Caco-2 (cell line): ENCODE results near the gene OR51E2. TPM values are rescaled to one million over a fixed set of nuclear protein-coding genes. Genes with fewer than 3 reads are reported as not detected.

ENCODE experiments used
- BruUV-seq: library from RNA; stranded (reverse); fragments of 400-500 nt; replicated peaks from 2 replicates; lab custom pipeline; 2021; lab: Mats Ljungman, UMichigan
- CTCF ChIA-PET: fragments of 300-600 bp; sonication (Branson Sonifier 250); formaldehyde crosslinking; loops from one replicate; lab custom pipeline; 2022; ENCODE audit warnings: antibody characterized with exemption; lab: Charles Lee
- POLR2A ChIA-PET: fragments of 300-600 bp; sonication (Branson Sonifier 250); formaldehyde crosslinking; loops from one replicate; lab custom pipeline; 2022; ENCODE audit warnings: antibody characterized with exemption; lab: Charles Lee
- DNase-seq, 2 experiments: peaks; one replicate each; pipeline versions ENCODE4 v3.0.0 to v3.0.0-alpha.2; 2020 to 2022
- H3K27me3 ChIP-seq: replicated peaks from 2 replicates; pipeline ENCODE4 v1.6.0; 2011; ENCODE audit warnings: low read length; ENCODE audit not compliant: control insufficient read depth, insufficient read depth
- H3K36me3 ChIP-seq: 2 replicates; pipeline ENCODE4 v1.5.1; 2011; ENCODE audit warnings: low read length; ENCODE audit not compliant: control insufficient read depth, insufficient read depth
- H3K4me1 ChIP-seq: fragments of 250-450 bp; sonication (Bioruptor Pico); 2 replicates; pipeline ENCODE4 v1.5.1; 2020; ENCODE audit warnings: mild to moderate bottlenecking
- H3K4me3 ChIP-seq: 2 replicates; pipeline ENCODE4 v1.5.1; 2011; ENCODE audit warnings: low read depth, mild to moderate bottlenecking, control low read depth, low read length
- H3K9me3 ChIP-seq: fragments of 250-450 bp; sonication (Bioruptor Pico); 2 replicates; pipeline ENCODE4 v1.5.1; 2020; ENCODE audit warnings: mild to moderate bottlenecking, moderate library complexity
- H3K27ac Mint-ChIP-seq: one replicate; pipeline ENCODE4 v1.8.0; 2022; ENCODE audit warnings: mixed read lengths; ENCODE audit not compliant: unreplicated experiment
- H3K27me3 Mint-ChIP-seq: one replicate; pipeline ENCODE4 v1.8.0; 2022; ENCODE audit warnings: mixed read lengths; ENCODE audit not compliant: insufficient read depth, unreplicated experiment
- H3K36me3 Mint-ChIP-seq: one replicate; pipeline ENCODE4 v1.8.0; 2022; ENCODE audit warnings: mild to moderate bottlenecking, mixed read lengths; ENCODE audit not compliant: insufficient read depth, unreplicated experiment
- H3K4me1 Mint-ChIP-seq: one replicate; pipeline ENCODE4 v1.8.0; 2022; ENCODE audit warnings: low read depth, mixed read lengths; ENCODE audit not compliant: unreplicated experiment
- H3K4me3 Mint-ChIP-seq: one replicate; pipeline ENCODE4 v1.8.0; 2022; ENCODE audit warnings: mild to moderate bottlenecking, moderate library complexity, mixed read lengths; ENCODE audit not compliant: unreplicated experiment
- H3K9me3 Mint-ChIP-seq: one replicate; pipeline ENCODE4 v1.8.0; 2022; ENCODE audit warnings: mixed read lengths; ENCODE audit not compliant: unreplicated experiment
- CTCF ChIP-seq, 2 experiments: fragments of 200-600 bp in 1 of 2; IDR thresholded peaks; 1 replicate in 1 of 2; 2 replicates in 1 of 2; pipeline versions ENCODE4 v1.5.1 to v1.8.0; 2011 to 2022; ENCODE audit warnings: antibody characterized with exemption in 1 of 2, control low read depth in 1 of 2, inconsistent platforms in 1 of 2, low read depth in 1 of 2, low read length in 1 of 2, mild to moderate bottlenecking in 1 of 2, moderate library complexity in 1 of 2; ENCODE audit not compliant: insufficient read depth in 1 of 2, severe bottlenecking in 1 of 2, unreplicated experiment in 1 of 2
- intact Hi-C: fragments of 100-400 bp; cut with micrococcal nuclease; formaldehyde crosslinking; loops from one replicate; pipeline ENCODE4 v1.10.0; 2022; ENCODE audit not compliant: unreplicated experiment
- total RNA-seq: library from RNA; stranded (reverse); gene quantifications from 2 replicates; pipeline ENCODE4 v1.2.3, GENCODE V29; 2022

OR51E2 gene
- total RNA-seq, 1 experiment from 2014 or later, result not detected

GRCh38 chr11:4643076-4643475 lies 54.6 kb downstream of the OR51E2 start:
- Mint-ChIP-seq H3K36me3 (no peaks in the 10 kb centered on the region), H3K27me3 (peaks cover 3% of the 10 kb centered on the region), H3K4me3 (no peak overlapping the region), H3K27ac (no peak overlapping the region), H3K4me1 (peaks cover 13% of the 10 kb centered on the region), H3K9me3 (no peaks in the 10 kb centered on the region)
- Histone ChIP-seq H3K9me3 (no peaks in the 10 kb centered on the region), H3K4me3 (no peak overlapping the region), H3K36me3 (no peaks in the 10 kb centered on the region), H3K4me1 (peaks cover 11% of the 10 kb centered on the region), H3K27me3 (no peaks in the 10 kb centered on the region; the same call in 1 of the 2 replicates)
- ChIA-PET CTCF (no interaction called here), POLR2A (no interaction called here)
- TF ChIP-seq CTCF (IDR thresholded peaks at IDR 0.05; ENCODE audit: insufficient read depth in 1 of 2, low read depth in 1 of 2, low read length in 1 of 2, severe bottlenecking in 1 of 2, unreplicated experiment in 1 of 2), result no peak
- no TSS peak for BruUV-seq
- no peak for DNase-seq
- intact Hi-C loops, result no loop called here

- Histone ChIP-seq H3K4me1 (peaks cover 11% of the 10 kb centered on the region), H3K4me3 (no peak overlapping the region), H3K36me3 (no peaks in the 10 kb centered on the region), H3K27me3 (peaks cover 1% of the 10 kb centered on the region), H3K9me3 (no peaks in the 10 kb centered on the region)
- Mint-ChIP-seq H3K4me3 (no peak overlapping the region), H3K27ac (peak overlapping the region; percentile 26), H3K27me3 (peaks cover 3% of the 10 kb centered on the region), H3K36me3 (no peaks in the 10 kb centered on the region), H3K9me3 (no peaks in the 10 kb centered on the region), H3K4me1 (peaks cover 13% of the 10 kb centered on the region)
- POLR2A ChIA-PET, result no interaction called here
- BruUV-seq, result no TSS peak
- no peak for DNase-seq
- CTCF ChIA-PET, result no interaction called here
- intact Hi-C loops, result no loop called here
- TF ChIP-seq CTCF (IDR thresholded peaks at IDR 0.05; ENCODE audit: insufficient read depth in 1 of 2, low read depth in 1 of 2, low read length in 1 of 2, severe bottlenecking in 1 of 2, unreplicated experiment in 1 of 2), result no peak
Measured at GRCh38 chr11:4642043-4642442, 55.6 kb downstream of the OR51E2 start.

GRCh38 chr11:4641501-4641900 lies 56.2 kb downstream of the OR51E2 start:
- H3K9me3 ChIP-seq, result no peaks in the 10 kb centered on the region
- ChIA-PET CTCF (no interaction called here), POLR2A (no interaction called here)
- no peak for DNase-seq
- TF ChIP-seq CTCF (IDR thresholded peaks at IDR 0.05; ENCODE audit: insufficient read depth in 1 of 2, low read depth in 1 of 2, low read length in 1 of 2, severe bottlenecking in 1 of 2, unreplicated experiment in 1 of 2), result no peak
- Mint-ChIP-seq H3K4me3 (no peak overlapping the region), H3K27me3 (peaks cover 3% of the 10 kb centered on the region), H3K9me3 (no peaks in the 10 kb centered on the region), H3K27ac (no peak overlapping the region), H3K36me3 (no peaks in the 10 kb centered on the region), H3K4me1 (peaks cover 13% of the 10 kb centered on the region)
- H3K36me3 ChIP-seq, result no peaks in the 10 kb centered on the region
- H3K27me3 ChIP-seq, result peaks cover 1% of the 10 kb centered on the region
- no TSS peak for BruUV-seq
- no peak overlapping the region for H3K4me3 ChIP-seq
- H3K4me1 ChIP-seq, result peaks cover 11% of the 10 kb centered on the region
- intact Hi-C loops, result no loop called here
